Measurements from ENCODE around the gene RARRES2. TPM values are rescaled to one million over a fixed set of nuclear protein-coding genes. Genes with fewer than 3 reads are reported as not detected.

Gene RARRES2
- not detected in 2 replicates for total RNA-seq

DNA sequence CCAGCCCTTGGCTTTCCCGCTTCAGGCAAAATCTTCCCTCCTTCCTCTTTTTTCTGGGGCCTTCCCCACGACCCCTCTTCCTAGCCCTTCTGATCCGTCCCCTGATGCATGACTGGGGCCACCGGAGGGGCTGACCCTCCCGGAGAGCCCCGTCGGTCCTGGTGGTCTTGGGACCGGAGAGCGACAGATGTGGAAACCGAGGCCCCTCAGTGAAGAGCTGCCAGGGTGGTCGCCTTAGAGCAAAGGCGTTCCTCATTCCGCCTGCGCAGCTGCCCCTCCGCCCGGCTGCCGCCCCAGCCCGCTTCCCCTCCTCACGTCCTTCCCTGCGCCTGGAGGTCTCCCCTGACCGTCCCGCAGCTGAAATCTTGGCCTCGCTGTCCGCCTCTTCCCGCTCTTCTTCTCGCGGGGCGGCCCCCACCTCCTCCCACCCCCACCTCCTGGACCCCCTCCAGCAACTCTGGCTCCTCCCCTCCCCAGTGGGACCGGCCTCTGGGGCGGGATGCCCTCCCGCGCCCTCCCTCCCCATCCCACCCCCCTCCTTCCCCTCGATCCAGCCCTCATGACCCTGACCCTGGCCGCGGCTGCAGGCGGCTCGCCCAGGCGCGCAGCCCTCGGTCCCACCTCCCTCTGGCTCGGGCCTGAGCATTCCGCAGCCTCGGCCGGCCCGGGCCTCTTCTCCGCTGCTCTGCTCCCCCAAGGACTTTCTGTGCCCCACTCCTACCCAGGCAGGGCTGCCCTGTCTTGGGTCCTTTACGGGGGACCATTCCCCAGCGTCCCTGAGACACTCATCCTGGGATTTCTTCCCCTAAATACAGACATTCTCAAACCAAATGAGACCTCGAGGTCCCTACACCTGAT is at the start of gene RARRES2:
TSS of gene RARRES2 (minus strand) at position 367 of the 858 bp plus-strand sequence. CDS start 1,020 bp downstream, outside the sequence.

DNA sequence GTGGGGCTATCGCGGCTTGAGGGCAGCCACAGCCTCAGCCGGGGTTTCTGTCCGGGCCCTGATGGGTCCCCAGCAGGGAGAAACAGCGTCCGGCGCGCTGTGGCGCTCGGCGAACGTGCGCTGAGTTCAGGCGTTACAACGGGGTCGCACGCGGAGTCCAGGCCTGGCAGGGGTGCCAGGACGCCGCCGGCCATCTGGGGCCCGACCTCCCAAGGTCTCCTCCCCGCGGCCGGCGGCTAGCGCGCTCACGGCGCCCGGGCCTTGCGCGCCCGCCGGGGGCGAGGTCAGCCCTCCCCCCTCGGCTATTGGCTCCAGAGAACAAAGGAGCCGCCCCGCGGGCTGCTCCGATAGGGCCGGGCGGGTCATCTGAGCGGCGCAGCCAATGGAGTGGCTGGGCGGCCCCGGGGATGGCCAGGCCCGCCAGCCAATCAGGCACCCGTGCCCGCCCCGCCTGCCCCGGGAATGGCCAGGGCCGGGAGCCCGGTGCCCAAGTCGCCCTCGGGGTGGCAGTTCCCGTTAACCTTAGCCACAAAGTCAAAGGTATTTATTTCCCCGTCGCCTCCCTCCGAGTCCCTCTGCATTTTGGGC is 37.5 kb upstream of the RARRES2 start, which contains the start of gene ZNF775:
TSS of gene ZNF775 (plus strand) at position 478 of the 588 bp plus-strand sequence. CDS start 9,141 bp downstream, outside the sequence.

DNA sequence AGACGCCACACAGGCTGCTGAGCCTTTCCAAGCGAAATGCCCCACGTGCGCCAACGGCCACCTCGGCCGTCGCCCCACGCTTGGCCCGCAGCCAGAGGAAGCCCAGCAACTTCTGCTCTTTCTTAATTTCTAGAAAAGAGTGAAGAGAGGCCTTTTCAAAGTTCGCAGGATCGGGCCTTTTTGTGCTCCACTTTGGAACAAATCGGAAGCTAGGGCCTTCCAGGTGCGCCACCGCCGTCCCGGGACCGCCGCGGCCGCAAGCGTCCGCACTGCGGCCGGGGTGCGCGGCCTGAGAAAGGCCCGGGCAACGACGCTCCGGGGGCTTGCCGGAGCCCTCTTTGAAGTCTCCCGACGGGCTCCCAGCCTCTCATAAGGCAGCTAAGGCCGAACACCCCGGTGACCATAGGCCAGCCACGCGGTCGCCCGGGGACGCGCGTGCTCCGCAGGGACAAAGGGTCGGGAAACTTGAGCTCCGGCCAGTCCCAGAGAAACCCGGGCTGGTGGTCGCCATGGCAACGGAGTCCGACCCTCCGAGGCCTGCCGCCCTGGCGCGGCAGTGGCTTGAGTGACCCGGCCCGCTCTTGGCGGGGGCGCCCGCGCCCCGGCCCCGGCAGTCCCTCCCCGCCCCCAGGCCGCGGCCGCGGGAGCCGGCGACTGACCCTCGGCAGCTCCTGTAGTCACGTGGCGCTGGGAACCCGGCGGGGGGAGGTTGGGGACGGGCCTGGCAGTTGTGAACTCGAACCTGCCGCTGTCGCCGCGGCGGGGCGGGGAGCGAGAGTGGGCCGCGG is 26.9 kb upstream of the RARRES2 start, which contains the start of gene REPIN1:
TSS of gene REPIN1 (plus strand) at position 727 of the 788 bp plus-strand sequence. CDS start 890 bp downstream, outside the sequence.

DNA sequence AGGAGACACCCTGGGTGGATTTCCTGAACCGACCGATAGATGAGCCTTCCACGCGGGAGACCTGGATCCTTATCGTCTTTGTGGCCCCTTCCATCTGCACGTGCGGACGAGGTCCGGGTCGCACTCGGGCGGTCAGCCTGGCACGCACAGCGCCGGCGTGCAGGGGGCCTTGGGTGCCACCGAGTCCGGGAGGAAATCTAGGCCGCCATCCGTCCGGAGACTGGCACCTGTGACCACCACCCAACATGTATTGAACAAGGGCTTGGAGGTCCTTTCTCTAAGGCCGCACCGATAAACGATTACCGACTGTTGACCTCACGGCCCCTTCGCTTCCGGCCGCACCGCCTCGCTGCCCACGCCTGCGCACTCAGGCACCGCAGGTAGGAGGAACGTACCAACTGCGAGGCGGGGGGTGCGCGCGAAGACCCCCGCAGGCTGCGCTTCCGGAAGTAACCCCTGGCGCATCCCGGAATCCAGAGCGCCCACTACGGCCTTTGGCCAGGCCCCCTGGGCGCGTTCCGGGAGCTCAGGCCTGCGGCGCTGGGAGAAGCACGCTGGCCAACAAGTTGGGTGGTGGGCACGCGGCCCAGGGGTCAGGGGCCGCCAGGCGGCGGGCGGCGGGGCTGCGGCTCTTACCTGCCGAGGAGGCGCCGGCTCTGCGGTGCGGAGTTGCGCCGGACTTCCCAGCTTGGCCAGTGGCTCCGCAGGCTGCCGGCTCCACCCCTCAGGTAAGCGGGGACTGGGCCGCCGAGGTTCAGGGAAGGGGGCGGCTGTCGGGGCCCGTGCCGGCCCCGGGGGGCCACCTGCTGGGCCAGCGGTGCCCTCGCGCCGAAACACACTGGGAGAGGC is 18.4 kb downstream of the RARRES2 start, which contains the start of the genes ACTR3C and LRRC61:
TSS of gene ACTR3C (minus strand) at position 713 of the 849 bp plus-strand sequence. CDS start 28,249 bp downstream, outside the sequence.
TSS of gene LRRC61 (plus strand) at position 523 of the 849 bp plus-strand sequence. CDS start 13,507 bp downstream, outside the sequence.

Other genes with a start within 250 kb of the RARRES2 start
- not detected in 2 replicates for gene LRRC61, start 18.3 kb downstream of the RARRES2 start, total RNA-seq
- not detected in 2 replicates for gene ACTR3C, start 18.1 kb downstream of the RARRES2 start, total RNA-seq
- 39.7 and 43.3 TPM in 2 replicates for gene REPIN1, start 27.2 kb upstream of the RARRES2 start, total RNA-seq
- 3.3 and 3.5 TPM in 2 replicates for gene ZNF775, start 37.7 kb upstream of the RARRES2 start, total RNA-seq
- gene GIMAP8, start 109.0 kb upstream of the RARRES2 start, total RNA-seq: 0.62 and 2.1 TPM in 2 replicates
- gene GIMAP7, start 173.2 kb upstream of the RARRES2 start, total RNA-seq: 0.44 and 1.8 TPM in 2 replicates
- 0.13 and 0.81 TPM in 2 replicates for gene GIMAP4, start 225.8 kb upstream of the RARRES2 start, total RNA-seq

All from aortic smooth muscle cell (primary cell).